ENCODE data around the gene DNAH10. TPM values are rescaled to one million over a fixed set of nuclear protein-coding genes. Genes with fewer than 3 reads are reported as not detected.

The DNAH10 gene
- total RNA-seq, 1 donor from 2014 or later = 22.4 TPM

DNA sequence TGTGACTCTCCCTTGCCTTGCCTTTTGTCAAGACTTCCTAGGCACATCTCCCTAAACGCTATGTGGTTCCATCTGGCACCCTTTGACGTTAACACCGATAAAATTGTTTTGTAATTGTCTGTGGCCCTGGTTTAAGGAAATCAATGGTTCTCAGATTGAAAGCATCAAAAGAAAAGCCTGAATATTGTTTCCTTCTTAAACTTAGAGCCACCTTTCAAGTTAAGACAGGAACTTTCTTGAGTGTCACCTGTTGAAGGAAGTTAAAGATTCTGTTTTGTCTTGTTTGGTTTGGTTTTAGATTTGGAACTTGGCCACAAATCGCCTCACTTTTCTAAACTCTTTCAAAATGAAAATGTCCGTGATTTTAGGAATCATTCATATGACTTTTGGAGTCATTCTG lies 14.8 kb upstream of the DNAH10 start:
- DNase-seq (ENCODE audit: low spot score in 2 of 2) (no peak), FAIRE-seq (no peak)

DNA sequence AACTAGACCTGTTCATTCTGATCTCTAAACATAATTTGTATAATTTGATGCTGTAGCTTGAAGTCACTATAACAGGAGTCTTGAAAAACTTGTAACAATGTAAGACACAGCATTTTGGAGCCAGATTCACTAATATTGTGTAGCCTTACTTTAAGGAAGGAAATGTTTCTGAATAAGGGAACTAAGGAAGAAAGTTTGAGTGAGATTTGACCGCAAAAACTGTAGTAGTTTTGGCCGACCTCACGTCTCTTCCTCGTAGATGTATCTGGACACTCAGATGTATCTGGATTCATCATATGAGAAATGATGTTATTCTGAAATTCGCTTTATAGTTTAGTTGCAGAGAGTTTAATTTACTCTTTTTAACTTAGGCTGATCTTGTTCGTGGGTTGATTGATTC lies 13.9 kb upstream of the DNAH10 start:
- no peak for FAIRE-seq
- DNase-seq (ENCODE audit: low spot score in 2 of 2) = no peak

DNA sequence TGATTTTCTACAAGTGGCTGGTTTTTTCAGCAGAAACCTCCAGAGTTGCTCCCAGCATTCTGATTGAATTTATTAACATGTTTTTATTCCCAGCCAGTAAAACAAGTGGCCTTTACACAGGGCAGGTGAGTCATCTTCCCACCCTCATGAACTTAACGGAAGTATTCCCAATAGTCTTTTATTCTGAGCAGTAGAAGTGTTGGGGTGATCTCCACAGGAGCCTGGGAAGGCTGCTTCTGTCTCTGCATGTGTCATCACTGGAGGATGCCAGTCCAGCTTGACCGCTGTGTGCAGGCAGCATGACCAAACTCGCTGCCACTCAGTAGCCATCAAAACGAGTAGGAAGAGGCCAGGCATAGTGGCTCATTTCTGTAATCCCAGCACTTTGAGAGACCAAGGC lies 13.4 kb upstream of the DNAH10 start:
- DNase-seq (ENCODE audit: low spot score in 2 of 2) = no peak
- no peak for FAIRE-seq

DNA sequence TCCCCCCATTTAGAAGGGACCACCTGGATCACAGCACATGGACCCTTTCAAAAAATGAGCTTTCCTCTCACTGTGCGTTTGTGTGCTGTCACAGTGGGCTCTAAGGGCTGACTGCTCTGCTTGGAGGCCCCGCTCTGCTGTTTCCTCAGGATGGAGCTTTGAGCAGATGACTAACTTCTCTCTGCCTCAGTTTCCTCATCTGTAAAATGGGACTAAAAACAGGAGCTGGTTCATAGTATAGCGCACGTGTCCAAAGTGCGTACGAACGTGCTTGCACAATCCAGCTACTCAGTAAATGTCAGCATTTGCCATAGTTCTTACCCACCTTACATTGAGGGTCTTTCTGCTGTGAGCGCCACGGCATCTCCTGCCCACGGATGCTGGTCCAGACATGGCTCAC lies 12.7 kb upstream of the DNAH10 start:
- FAIRE-seq = no peak
- DNase-seq (ENCODE audit: low spot score in 2 of 2) = no peak

DNA sequence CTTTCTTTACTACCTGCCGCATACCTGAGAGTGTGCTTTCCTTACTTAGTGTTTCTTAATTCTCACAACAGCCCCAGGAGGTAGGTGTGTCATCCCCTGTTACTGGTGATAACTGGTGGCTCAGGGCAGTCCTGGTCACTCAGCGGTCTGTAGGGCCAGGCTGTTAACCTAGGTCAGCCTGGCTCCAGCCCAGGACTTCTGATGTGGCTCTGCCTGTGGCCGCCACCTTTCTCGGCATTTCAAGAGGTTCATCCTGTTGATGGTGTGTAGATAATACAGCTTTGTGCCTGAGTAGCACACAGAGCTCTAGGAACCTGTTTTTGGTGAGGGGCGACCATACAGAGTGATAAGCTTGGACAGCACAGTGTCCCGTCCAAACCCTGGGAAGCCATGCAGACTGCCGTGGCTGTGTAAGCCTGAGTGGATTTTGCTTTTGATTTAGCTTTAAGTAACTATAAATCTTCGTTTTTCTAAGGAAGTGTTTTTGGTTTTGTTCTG lies 11.9 kb upstream of the DNAH10 start:
- no peak for FAIRE-seq
- no peak for DNase-seq (ENCODE audit: low spot score in 2 of 2)

DNA sequence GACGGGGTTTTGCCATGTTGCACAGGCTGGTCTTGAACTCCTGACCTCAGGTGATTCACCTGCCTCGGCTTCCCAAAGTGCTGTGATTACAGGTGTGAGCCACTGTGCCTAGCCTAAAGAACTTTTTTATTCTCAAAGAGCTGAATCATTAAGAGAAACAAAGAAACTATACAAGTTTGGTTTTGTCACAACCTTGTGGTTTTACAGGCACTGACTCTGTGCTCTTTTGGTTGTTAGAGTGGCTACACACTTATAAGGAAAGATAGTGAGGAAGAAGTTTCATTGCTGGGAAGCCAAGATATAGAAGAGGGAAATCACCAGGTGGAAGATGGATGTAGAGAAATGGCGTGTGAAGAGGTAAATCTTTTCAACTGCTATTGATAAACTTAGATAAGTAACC lies 10.1 kb upstream of the DNAH10 start:
- FAIRE-seq (no peak), DNase-seq (ENCODE audit: low spot score in 2 of 2) (no peak)

DNA sequence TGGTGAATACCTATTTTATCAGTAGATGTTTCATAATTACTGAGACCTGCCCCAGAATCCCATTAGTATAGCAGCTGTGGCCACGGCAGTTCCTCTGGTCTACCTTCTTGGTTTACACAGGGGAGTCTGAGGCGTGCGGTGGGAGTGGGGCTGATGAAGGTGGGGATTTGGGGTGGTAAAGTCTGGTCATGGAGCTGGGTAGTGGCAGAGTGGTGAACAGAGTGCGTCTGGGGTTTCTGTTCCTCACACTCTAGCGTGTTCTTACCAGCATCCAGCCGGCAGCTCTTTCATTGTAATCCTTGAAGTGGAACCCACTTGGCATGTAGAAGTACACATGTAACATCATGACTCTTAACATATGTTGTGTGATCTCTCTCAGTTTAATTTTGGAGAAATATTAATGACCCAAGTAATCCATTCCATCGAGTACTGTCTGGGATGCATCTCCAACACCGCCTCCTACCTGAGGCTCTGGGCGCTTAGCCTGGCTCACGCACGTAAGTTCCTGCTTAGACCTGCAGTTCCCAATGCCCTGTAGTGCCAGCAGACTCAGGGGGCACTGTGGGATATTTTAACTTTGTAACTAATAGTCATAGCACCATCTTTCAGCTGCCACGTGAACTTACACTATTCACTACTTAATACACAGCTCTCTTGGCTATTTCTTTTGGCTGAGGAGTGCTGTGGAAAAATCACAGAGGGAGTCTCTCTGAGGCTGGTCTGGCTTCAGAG lies 7.9 kb upstream of the DNAH10 start:
- DNase-seq (ENCODE audit: low spot score in 2 of 2) = no peak
- no peak for FAIRE-seq

DNA sequence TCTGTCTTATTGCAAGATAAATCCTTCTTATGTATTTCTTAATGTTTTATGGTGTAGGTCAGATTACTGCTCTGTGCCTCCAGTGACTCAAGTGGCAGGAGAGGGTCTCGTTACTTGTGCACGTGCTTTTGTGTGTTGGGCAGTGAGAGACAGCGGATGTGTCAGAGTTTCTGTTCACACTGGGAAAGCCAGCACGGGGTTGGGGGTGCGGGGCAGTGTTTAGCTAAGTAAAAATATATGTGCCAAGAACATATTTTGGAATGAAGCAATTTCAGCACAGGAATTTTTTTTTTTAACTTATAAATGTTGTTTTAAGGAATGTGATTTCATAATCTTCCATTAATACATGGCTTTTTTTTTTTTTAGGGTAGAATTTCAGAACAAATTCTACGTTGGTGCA lies 4.5 kb upstream of the DNAH10 start:
- FAIRE-seq (no peak), DNase-seq (ENCODE audit: low spot score in 2 of 2) (no peak)

DNA sequence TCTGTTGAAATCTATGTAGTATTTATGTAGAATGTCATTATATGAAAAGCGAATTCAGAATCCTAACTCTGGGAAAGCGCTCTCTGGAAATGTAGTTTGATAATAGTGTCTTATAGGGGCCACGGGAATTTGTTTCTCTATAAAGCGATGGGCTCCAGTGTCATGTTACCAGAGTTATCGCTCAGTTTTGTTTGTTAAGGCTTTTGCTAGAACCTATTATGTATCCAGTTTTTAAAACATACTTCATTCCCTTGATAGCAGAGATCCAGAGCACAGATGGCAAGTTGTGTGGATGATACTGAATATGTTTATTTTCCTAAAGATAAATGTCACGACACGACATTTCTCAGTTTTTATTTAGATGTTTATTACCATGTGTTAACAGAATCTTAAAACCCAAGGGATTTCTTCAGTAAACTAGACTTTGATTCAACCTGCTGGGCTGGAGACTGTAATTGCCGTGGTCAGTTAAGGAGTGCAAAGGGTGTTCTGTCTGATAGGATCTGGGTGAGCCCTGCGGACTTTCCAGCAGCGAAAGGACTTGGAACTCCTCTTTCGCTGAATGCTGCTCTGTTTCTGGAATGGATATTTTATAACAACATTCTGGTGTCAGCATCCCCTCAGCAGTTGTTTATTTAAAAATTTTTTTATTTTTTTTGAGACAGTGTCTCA lies 1.7 kb upstream of the DNAH10 start:
- FAIRE-seq (no peak), DNase-seq (ENCODE audit: low spot score in 2 of 2) (no peak)

DNA sequence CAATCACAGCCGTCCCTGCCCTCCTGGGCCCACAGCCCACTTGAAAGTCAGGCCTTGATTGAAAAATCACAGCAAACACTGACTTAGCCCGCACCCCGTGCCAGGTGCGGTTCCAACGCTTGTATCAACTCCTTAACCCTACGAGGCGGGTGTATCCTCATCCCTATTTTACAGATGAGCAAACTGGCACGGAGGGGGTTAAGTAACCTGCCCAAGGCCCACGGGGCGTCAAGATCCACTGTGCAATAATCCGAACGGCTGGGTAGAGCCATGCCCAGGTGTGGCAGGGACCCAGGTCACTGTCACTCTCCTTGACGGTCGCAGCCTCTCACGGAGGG lies 583 bp downstream of the DNAH10 start:
- DNase-seq (ENCODE audit: low spot score in 2 of 2) (no peak), FAIRE-seq (no peak)

DNA sequence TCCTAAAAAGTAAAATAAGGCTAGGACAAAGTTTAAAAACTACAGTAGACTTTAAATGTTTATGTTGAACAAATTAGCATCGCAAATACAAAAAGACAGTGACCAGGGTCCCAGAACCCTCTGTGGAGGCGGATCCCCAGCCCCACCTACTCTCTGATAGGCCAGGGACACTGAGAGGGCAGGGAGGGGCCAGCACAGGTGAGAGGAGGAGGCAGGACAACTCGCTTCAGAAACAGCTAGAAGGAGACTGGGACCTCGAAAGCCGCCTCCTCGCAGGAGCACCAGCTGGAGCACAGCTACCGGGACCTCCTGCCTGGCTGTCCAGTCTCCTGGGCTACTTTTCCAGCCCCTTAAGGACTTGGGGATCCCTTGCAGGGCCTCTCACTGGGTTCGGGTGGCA lies 992 bp downstream of the DNAH10 start:
- FAIRE-seq = no peak
- DNase-seq (ENCODE audit: low spot score in 2 of 2) = no peak

DNA sequence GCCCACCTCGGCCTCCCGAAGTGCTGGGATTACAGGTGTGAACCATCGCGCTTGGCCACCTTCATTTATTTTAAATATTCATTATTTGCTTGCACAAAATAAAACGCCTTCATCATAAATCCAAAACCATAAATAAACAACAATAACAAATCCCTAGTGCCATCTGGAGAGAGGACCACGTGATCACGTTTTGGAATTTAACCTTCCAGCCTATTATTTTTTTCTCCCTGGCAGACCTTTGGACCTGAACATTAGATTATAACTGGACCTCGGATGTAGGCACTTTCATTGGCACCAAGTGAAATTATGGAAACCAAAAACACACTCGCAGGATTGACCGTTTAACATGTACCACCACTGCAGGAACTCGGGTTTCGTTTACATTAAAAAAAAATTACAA lies 2.0 kb downstream of the DNAH10 start:
- DNase-seq (ENCODE audit: low spot score in 2 of 2) (no peak), FAIRE-seq (no peak)

DNA sequence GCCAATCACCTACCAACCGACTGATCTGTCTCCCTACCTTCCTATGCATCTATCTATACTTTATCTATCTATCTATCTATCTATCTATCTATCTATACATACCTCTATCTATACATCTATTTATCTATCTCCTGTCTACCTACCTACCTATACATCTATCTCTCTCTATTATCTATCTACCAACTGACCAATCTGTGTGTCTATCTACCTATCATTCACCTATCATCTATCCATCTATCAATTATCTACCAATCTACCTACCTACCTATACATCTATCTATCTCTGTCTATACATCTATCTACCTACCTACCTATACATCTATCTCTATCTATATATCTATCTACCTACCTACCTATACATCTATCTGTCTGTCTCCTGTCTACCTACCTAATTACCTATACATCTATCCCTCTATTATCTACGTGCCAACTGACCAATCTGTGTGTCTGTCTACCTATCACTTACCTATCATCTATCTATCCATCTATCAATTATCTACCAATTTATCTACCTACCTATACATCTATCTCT lies 3.5 kb downstream of the DNAH10 start:
- no peak for FAIRE-seq
- no peak for DNase-seq (ENCODE audit: low spot score in 2 of 2)

DNA sequence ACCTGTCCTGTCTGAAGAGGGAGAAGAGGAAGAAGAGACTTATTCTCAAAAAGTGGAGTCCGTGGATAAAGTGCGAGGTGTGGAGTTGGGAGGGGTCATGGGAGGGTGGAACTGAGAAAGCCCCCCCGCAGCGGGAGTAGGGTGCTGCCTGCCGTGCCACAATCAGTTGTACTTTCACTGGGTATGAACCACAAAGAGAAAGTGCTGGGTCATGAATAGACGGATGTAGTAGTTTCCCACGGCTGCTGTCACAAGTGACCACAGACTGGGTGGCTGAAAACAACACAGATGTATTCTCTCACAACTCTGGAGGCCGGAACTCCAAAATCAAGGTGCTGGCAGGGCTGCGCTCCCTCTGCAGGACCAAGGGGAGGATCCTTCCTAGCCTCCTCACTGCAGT lies 5.5 kb downstream of the DNAH10 start:
- FAIRE-seq = no peak

DNA sequence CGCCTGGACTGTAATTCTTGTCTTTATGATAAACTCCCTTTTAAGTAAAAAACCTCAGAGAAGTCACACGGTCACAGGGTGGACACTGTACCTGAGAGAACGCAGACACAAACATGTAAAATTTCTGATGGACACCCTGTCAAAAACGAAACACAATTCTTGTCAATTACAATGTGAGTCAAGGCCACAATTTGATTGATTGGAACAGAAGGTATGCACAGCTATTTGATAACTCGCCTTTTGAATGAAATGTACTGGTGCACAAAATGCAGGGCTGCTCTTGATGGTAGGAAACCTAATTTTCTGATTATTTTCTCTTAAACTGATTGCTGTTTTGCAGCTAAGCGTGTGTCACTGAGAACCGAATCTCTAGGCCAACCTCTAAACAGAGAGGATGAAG lies 9.2 kb downstream of the DNAH10 start:
- no peak for FAIRE-seq
- DNase-seq (ENCODE audit: low spot score in 2 of 2) = no peak

More for the DNA sequence above, 5.5 kb downstream of the DNAH10 start:
- no peak for DNase-seq (ENCODE audit: low spot score in 2 of 2)

DNA sequence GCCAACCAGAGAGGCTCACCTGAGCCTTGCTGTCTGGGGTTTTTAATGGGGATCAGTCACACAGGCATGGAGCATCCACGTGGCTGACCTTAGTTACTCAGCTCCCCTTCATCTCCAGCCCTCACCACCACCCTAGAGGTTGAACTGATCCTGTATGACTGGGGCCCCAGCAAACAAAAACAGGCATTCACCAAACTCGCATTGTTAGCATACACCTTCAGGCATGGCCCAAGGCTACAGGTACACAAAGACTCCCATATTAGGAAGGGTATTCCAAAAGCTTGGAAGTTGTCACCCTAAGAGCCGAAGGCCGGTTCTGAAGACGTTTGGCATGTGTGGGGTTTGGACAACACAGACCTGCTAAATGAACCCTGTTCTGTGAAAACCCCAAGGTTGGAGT lies 10.0 kb downstream of the DNAH10 start:
- FAIRE-seq (no peak), DNase-seq (ENCODE audit: low spot score in 2 of 2) (no peak)

DNA sequence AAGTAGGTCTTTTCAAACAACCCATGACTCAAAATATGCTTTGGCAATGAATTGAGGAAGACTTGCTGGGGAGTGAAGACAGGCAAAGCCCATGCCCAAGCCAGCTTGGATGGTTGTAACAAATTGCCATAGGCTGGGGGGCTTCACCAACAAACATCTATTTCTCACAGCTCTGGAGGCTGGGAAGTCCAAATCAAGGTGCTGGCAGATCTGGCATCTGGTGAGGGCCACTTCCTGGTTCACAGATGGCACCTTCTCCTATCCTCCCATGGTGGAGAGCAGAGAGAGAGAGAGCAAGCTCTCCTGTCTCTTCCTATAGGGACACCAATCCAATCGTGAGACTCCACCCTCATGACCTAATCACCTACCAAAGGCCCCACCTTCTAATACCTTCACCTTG lies 11.3 kb downstream of the DNAH10 start:
- FAIRE-seq (no peak), DNase-seq (ENCODE audit: low spot score in 2 of 2) (no peak)

DNA sequence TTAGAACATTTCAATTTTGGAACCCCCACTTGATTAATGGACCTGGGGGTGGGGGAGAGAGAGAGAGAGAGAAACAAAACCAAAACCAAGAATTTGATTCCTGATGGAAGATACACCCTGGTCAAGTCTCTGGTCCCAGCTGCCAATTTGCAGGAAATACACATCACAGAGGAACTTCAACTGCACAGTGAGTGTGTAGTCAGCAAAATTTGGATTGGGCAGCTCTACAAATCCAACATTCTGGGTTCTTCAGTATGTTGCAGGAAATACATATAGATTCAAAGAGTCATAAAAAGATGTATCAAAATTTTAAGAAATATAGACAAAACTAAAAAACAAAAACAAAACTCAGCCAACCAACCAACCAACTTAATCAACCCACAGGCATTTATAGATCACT lies 17.4 kb downstream of the DNAH10 start:
- no peak for FAIRE-seq
- no peak for DNase-seq (ENCODE audit: low spot score in 2 of 2)

DNA sequence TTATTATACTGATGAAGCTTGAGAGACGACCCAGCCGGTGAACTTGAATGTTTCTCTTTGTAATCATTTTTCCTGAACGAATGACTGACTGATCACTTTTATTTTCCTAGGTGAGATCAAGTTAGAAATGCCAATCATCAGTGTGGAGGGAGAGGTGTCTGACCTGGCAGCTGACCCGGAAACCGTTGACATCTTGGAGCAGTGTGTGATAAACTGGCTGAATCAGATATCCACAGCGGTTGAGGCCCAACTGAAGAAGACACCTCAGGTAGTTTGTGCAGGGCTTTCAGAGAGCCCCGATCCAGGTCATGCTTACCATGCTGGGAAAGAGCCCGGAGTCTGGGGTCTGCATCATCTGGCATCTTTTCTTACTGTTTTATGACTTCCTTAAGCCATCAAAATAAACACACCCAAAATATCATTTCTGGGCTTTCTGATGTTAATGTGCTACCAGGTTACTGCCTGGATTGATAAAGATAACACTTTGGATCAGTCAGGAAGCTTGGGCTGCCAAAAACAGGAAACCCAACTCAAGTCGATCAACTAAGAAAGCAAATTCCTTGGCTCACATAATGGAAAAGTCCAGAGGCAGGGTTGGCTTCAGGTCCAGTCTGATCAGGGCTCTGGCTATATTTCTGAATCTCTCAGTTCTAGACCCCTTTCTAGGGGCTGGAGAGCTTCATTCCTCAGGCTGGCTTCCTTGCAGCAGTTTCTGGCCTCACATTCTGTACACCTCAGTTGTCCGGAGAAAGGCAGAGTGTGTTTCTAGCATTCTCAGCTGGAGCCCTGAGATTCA lies 21.1 kb downstream of the DNAH10 start:
- DNase-seq (ENCODE audit: low spot score in 2 of 2) = no peak
- no peak for FAIRE-seq

DNA sequence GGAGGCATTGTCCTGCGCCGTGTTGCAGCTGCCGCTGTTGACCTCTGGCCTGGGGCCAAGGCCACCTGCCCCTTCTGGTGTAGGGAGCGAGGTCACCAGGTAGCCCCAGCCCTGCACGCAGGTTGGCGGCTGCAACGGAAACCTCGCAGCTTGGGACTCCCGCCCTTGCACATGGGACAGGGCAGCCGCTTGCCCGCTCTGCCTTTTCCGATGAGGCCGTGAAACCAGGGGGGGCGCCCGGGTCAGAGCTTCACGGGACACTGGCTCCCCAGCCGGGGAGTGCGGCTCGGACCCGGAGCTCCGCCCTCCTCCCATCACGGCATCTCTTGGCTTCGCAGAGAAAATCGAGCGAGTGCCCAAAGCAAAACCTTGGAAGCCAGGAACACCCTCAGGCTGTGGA lies 25.4 kb downstream of the DNAH10 start:
- FAIRE-seq (no peak), DNase-seq (ENCODE audit: low spot score in 2 of 2) (no peak)

DNA sequence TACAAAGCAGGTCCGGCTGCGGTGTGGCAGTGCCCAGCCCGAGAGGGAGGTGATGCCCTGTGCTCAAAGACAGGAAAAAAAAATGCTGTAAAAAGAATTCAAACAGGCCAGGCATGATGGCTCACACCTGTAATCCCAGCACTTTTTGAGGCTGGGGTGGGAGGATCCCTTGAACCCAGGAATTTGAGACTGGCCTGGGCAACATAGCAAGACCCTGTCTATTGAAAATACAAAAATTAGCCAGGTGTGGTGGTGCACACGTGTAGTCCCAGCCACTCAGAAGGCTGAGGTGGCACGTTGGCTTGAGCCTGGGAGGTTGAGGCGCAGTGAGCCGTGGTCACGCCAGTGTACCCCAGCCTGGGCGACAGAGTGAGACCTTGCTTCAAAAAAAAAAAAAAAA lies 26.4 kb downstream of the DNAH10 start:
- DNase-seq (ENCODE audit: low spot score in 2 of 2) (no peak), FAIRE-seq (no peak)
